Adrenal gland (tissue), 5 donors: Measurements from ENCODE around the gene NRP1.

Source experiments
- CTCF ChIP-seq, 6 experiments: fragments of 450-650 bp in 4 of 6; fragments of 200-600 bp in 2 of 6; sonication (generic) in 1 of 6; IDR thresholded peaks; 1 replicate in 5 of 6; 2 replicates in 1 of 6; pipeline versions ENCODE4 v1.5.1 to v1.8.0; 2016 to 2021; ENCODE audit warnings: antibody characterized with exemption in 6 of 6, mild to moderate bottlenecking in 2 of 6, moderate library complexity in 1 of 6
- POLR2A ChIP-seq, 2 donors: fragments of 450-650 bp; IDR thresholded peaks; one replicate each; pipeline ENCODE4 v1.6.1; 2017; ENCODE audit warnings: antibody characterized with exemption in 2 of 2, mild to moderate bottlenecking in 2 of 2, moderate library complexity in 1 of 2
- donor health status: DM: no; HTN: no; CAD: no.

GRCh38 chr10:33190406-33190805 is 144.1 kb downstream of the NRP1 start:
- TF ChIP-seq POLR2A (IDR thresholded peaks at IDR 0.05) (no peak), CTCF (IDR thresholded peaks at IDR 0.05) (no peak)
